HepG2 (cell line): ENCODE measurements around the gene PPP2R5C. TPM values are rescaled to one million over a fixed set of nuclear protein-coding genes. Genes with fewer than 3 reads are reported as not detected.

ENCODE experiments used
- AKAP8 ChIP-seq: sonication (generic); formaldehyde crosslinking; IDR thresholded peaks from 2 replicates; pipeline ENCODE4 v1.5.1; 2020; ENCODE audit warnings: mild to moderate bottlenecking, missing genetic modification reagents
- CCDC6 ChIP-seq: sonication (generic); formaldehyde crosslinking; IDR thresholded peaks from 2 replicates; pipeline ENCODE4 v1.8.1; 2022; ENCODE audit warnings: mild to moderate bottlenecking, missing genetic modification reagents, moderate library complexity
- ERF ChIP-seq: IDR thresholded peaks from 2 replicates; pipeline ENCODE4 v1.6.1; 2018; ENCODE audit warnings: missing biosample characterization, missing genetic modification reagents
- ESRRA ChIP-seq: sonication (generic); formaldehyde crosslinking; IDR thresholded peaks from 2 replicates; pipeline ENCODE4 v1.5.1; 2020; ENCODE audit warnings: mild to moderate bottlenecking, low read depth, missing genetic modification reagents
- HMGXB3 ChIP-seq: sonication (generic); formaldehyde crosslinking; IDR thresholded peaks from 2 replicates; pipeline ENCODE4 v1.4.0; 2020; ENCODE audit warnings: missing genetic modification reagents, borderline replicate concordance
- HOXA7 ChIP-seq: sonication (generic); formaldehyde crosslinking; IDR thresholded peaks from 2 replicates; pipeline ENCODE4 v1.8.1; 2022; ENCODE audit warnings: mild to moderate bottlenecking, missing genetic modification reagents, moderate library complexity
- KMT2B ChIP-seq: IDR thresholded peaks from 2 replicates; pipeline ENCODE4 v1.6.1; 2016; ENCODE audit warnings: missing genetic modification reagents, missing compliant biosample characterization
- MED13 ChIP-seq: sonication (generic); formaldehyde crosslinking; IDR thresholded peaks from 2 replicates; pipeline ENCODE4 v1.5.0; 2020; ENCODE audit warnings: missing genetic modification reagents
- NFIB ChIP-seq: sonication (generic); formaldehyde crosslinking; IDR thresholded peaks from 2 replicates; pipeline ENCODE4 v1.9.0; 2021; ENCODE audit warnings: missing genetic modification reagents, mild to moderate bottlenecking, borderline replicate concordance
- RXRA ChIP-seq: sonication (generic); formaldehyde crosslinking; IDR thresholded peaks from 2 replicates; pipeline ENCODE4 v1.5.1; 2020; ENCODE audit warnings: missing genetic modification reagents
- SIX1 ChIP-seq: sonication (generic); formaldehyde crosslinking; IDR thresholded peaks from 2 replicates; pipeline ENCODE4 v1.4.0; 2020; ENCODE audit warnings: missing genetic modification reagents, borderline replicate concordance
- TBL1XR1 ChIP-seq: fragments of 150-350 bp; IDR thresholded peaks from 2 replicates; pipeline ENCODE4 v1.6.1; 2014; ENCODE audit warnings: borderline replicate concordance, low read length; ENCODE audit not compliant: partially characterized antibody
- ZBTB38 ChIP-seq: sonication (generic); formaldehyde crosslinking; IDR thresholded peaks from 2 replicates; pipeline ENCODE4 v1.5.1; 2020; ENCODE audit warnings: mild to moderate bottlenecking, missing genetic modification reagents
- ZFY ChIP-seq: sonication (generic); formaldehyde crosslinking; IDR thresholded peaks from 2 replicates; pipeline ENCODE4 v1.4.0; 2020; ENCODE audit warnings: missing genetic modification reagents
- ZNF138 ChIP-seq: sonication (generic); formaldehyde crosslinking; IDR thresholded peaks from 2 replicates; pipeline ENCODE4 v1.5.0; 2020; ENCODE audit warnings: mild to moderate bottlenecking, low read depth, missing genetic modification reagents
- ZNF619 ChIP-seq: sonication (generic); formaldehyde crosslinking; IDR thresholded peaks from 2 replicates; pipeline ENCODE4 v1.4.0; 2020; ENCODE audit warnings: mild to moderate bottlenecking, missing genetic modification reagents
- ZNF709 ChIP-seq: sonication (generic); formaldehyde crosslinking; IDR thresholded peaks from 2 replicates; pipeline ENCODE4 v1.5.0; 2020; ENCODE audit warnings: mild to moderate bottlenecking, missing genetic modification reagents
- ZNF75D ChIP-seq: sonication (generic); formaldehyde crosslinking; IDR thresholded peaks from 2 replicates; pipeline ENCODE4 v1.8.1; 2023; ENCODE audit warnings: missing genetic modification reagents, mild to moderate bottlenecking, borderline replicate concordance
- ZNF768 ChIP-seq: sonication (generic); formaldehyde crosslinking; IDR thresholded peaks from 2 replicates; pipeline ENCODE4 v1.4.0; 2020; ENCODE audit warnings: missing genetic modification reagents
- ZNF773 ChIP-seq: sonication (generic); formaldehyde crosslinking; IDR thresholded peaks from 2 replicates; pipeline ENCODE4 v1.4.0; 2020; ENCODE audit warnings: missing genetic modification reagents, borderline replicate concordance
- ZNF891 ChIP-seq: sonication (generic); formaldehyde crosslinking; IDR thresholded peaks from 2 replicates; pipeline ENCODE4 v1.5.0; 2020; ENCODE audit warnings: mild to moderate bottlenecking, missing genetic modification reagents
- polyA plus RNA-seq, 8 experiments: library from polyadenylated mRNA; depleted of rRNA in 3 of 8; stranded (reverse) in 7 of 8; unstranded in 1 of 8; fragments of >200 nt; fragmentation: Illumina TruSeq in 4 of 8; extraction: Trizol in 4 of 8; gene quantifications; 2 replicates each; pipeline versions ENCODE4 v1.2.1 to v1.2.3, GENCODE V29; 2011 to 2016; ENCODE audit warnings: low read depth in 4 of 8, missing spikeins in 1 of 8, mixed read lengths in 1 of 8; ENCODE audit not compliant: insufficient read depth in 1 of 8
- total RNA-seq, 5 experiments: library from RNA; depleted of rRNA; stranded (reverse); fragments of >200 nt; fragmentation: Illumina TruSeq; extraction: Trizol; gene quantifications; 2 replicates each; pipeline ENCODE4 v1.2.3, GENCODE V29; 2016; ENCODE audit warnings: low read depth in 1 of 5
- TF ChIP-seq, protein P1 (sequence below): sonication (generic); formaldehyde crosslinking; conservative IDR thresholded peaks from 2 replicates; pipeline ENCODE4 v1.4.0; 2020; ENCODE audit warnings: missing genetic modification reagents
- TF ChIP-seq, protein P2 (sequence below): fragments of 450-650 bp; IDR thresholded peaks from 2 replicates; pipeline ENCODE4 v1.6.1; 2017; ENCODE audit warnings: mild to moderate bottlenecking

The PPP2R5C gene
- total and polyA plus RNA-seq, 2 of the 13 experiments (the other 11 are each of a cell fraction or from before 2014, with no cell fraction given): 74.3 to 78.5 TPM

DNA sequence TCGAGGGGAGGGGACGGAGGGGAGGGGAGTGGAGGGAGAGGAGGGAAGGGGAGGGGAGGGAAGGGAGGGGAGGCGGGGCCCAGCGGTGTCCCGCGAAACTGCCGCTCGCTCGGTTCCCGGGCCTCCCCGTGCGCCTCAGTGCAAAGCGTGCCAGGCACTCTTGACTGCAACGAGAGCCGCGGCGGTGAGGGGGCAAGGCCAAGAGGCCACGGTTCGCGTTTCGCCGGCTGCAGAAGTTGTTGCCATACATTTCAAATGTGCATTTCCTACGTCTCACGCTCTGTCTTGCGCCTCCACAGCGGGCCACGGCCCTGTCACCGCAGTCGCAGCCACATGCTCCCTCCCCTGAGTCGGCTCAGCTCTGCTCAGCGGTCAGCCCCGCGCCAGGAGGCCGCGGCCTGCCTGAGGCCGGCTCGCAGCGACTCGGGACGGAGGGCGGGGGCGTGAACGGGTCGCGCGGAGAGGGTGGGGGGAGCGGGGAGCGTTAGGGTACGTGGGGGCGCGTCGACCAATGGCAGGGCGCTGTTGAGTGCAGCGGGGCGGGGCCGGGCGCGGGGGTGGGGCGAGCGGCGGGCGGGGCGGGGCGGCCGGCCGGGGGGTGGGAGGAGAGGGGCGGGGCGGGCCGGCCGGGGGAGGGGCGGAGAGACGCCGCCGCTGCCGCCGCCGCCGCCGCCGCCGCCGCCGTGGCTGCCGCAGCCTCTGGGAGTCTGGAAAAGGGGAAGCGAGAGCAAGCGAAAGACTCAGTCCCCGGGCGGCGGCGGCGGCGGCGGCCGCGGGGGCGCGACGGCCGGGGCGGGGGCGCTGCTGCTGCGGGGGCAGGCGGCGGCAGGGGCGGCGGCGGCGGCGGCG, at the start of gene PPP2R5C (continued):
- TF ChIP-seq HMGXB3 (no peak), ZNF768 (CRISPR knock-in tag) (peak; percentile 68; the same call in 1 of the 2 replicates), RXRA (CRISPR knock-in tag) (peak; percentile 57), ZNF891 (CRISPR knock-in tag) (peak; percentile 45; the same call in 1 of the 2 replicates), NFIB (CRISPR knock-in tag) (no peak), TBL1XR1 (no peak), AKAP8 (CRISPR knock-in tag) (0 out of 2 replicates have a peak, but pooled peaks have one; percentile 28), KMT2B (0 out of 2 replicates have a peak, but pooled peaks have one; percentile 55), ZNF75D (no peak), ZNF138 (no peak), SIX1 (no peak), MED13 (CRISPR knock-in tag) (no peak), HOXA7 (CRISPR knock-in tag) (no peak), ESRRA (0 out of 2 replicates have a peak, but pooled peaks have one; percentile 30), ZNF773 (CRISPR knock-in tag) (no peak), ZNF709 (no peak), ZNF619 (CRISPR knock-in tag) (peak; percentile 56; the same call in 1 of the 2 replicates), CCDC6 (peak; percentile 17; the same call in 1 of the 2 replicates), ZFY (peak; percentile 89), ERF (CRISPR knock-in tag) (peak; percentile 39; the same call in 1 of the 2 replicates), ZBTB38 (CRISPR knock-in tag) (peak; percentile 79)
- TF ChIP-seq, protein P1, sequence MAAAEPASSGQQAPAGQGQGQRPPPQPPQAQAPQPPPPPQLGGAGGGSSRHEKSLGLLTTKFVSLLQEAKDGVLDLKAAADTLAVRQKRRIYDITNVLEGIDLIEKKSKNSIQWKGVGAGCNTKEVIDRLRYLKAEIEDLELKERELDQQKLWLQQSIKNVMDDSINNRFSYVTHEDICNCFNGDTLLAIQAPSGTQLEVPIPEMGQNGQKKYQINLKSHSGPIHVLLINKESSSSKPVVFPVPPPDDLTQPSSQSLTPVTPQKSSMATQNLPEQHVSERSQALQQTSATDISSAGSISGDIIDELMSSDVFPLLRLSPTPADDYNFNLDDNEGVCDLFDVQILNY: no peak; the same call in 1 of the 2 replicates
- TF ChIP-seq, protein P2, sequence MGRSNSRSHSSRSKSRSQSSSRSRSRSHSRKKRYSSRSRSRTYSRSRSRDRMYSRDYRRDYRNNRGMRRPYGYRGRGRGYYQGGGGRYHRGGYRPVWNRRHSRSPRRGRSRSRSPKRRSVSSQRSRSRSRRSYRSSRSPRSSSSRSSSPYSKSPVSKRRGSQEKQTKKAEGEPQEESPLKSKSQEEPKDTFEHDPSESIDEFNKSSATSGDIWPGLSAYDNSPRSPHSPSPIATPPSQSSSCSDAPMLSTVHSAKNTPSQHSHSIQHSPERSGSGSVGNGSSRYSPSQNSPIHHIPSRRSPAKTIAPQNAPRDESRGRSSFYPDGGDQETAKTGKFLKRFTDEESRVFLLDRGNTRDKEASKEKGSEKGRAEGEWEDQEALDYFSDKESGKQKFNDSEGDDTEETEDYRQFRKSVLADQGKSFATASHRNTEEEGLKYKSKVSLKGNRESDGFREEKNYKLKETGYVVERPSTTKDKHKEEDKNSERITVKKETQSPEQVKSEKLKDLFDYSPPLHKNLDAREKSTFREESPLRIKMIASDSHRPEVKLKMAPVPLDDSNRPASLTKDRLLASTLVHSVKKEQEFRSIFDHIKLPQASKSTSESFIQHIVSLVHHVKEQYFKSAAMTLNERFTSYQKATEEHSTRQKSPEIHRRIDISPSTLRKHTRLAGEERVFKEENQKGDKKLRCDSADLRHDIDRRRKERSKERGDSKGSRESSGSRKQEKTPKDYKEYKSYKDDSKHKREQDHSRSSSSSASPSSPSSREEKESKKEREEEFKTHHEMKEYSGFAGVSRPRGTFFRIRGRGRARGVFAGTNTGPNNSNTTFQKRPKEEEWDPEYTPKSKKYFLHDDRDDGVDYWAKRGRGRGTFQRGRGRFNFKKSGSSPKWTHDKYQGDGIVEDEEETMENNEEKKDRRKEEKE: no peak
